Effector CD4-positive, alpha-beta T cell (primary cell): Measurements from ENCODE around the gene ZNF37A.
"Not testable (repeated sequence)": the region's sequence is repeated elsewhere in the genome, so short reads cannot be mapped to it uniquely, and the experiment has no call there.

ENCODE experiments used
- DNase-seq: peaks from one replicate; pipeline ENCODE4 v3.0.0-alpha.2; 2020

The ZNF37A gene

GRCh38 chr10:38150891-38151463, 56.8 kb downstream of the ZNF37A start:
- DNase-seq = not testable (repeated sequence)

DNA sequence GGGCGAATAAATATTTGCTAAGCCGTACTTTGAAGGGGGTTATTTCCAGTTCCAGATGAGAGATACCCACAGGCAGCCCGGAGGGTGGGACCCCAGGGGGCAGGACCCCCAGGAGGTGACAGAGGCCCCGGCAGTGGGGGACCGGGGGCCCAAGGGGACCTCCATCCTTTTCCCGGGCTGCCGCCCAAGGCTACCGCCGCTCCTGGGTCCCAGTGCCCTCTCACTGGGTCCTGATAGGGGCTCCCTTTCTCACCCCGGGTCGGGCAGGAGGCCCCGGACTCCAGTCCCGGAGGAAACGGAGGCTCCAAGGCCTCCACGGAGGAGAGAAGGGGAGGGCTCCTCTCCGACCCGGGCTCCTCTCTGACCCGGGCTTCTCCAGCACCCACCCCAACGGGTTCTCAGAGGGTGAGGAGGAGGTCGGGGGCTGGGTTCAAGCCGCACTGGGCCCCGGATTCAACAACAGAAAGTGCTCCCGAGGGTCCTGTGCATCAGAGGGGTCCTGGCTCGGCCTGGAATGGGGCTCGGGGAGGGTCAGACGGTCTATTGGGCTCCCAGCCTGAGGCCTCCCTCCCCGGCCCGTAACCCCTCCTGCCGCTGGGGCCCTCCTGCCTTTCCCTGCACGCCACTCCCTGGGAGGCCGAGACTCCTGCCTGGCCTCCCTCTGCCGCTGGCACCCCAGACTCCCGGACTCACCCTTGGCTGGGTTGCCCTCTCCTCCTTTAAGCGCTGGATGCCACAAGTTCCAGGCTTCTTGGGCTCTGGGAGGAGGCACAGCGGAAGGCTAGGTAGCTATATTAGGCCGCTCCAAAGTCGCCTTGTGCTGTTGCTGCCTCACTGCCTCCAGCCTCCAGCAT, 62.5 kb downstream of the ZNF37A start:
- DNase-seq = no peak

DNA sequence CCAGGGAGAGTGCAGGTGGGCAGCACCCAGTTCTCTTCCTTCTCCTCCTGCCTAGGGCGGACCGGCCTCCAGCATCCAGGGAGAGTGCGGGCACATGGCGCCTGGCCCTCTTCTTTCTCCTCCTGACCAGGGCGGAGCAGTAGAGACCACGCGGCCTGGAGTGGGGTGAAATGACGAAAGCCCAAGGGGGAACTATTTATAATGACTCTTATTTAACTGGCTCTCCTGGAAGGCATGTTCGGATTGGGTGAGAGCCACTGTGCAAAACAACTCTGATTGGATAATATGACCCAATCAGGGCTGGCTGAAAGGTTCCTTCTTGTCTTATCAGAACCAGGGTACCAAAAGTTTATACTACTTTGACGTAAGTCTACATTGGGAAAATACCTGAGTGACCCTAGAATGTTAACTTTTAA, 63.1 kb downstream of the ZNF37A start:
- DNase-seq = no peak

GRCh38 chr10:38159004-38159403, 64.9 kb downstream of the ZNF37A start:
- DNase-seq = no peak

DNA sequence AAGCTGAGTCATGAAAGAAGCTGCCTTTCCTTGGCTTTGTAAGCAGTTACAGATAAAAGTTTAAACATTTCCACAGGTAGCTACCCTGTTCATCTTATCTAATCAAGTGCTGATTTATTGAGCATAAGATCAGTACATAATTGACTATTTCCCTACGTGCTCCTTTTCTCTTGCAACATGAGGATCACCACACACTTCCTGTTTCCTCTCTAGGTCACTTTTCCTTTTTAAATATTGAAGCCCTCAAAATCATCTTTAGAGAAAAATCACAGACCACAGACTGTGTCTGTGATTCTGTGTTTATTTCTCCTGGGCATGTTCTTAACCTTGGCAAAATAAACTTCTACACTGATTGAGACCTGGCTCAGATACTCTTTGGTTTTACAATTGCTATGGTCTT, 69.5 kb downstream of the ZNF37A start:
- DNase-seq = no peak

DNA sequence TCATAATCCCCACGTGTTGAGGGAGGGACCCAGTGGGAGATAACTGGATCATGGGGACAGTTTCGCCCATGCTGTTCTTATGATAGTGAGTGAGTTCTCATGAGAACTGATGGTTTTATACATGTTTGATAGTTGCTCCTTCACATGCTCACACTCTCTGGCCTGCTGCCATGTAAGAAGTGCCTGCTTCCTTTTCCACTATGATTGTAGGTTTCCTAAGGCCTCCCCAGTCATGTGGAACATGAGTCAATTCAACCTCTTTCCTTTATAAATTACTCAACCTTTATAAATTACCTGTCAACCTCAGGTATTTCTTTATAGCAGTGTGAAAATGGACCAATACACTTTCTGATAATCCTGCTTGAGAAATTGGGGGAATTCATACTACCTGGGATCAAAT, 80.2 kb downstream of the ZNF37A start:
- no peak for DNase-seq

- no peak for DNase-seq
Measured at GRCh38 chr10:38184477-38184876, 90.3 kb downstream of the ZNF37A start.
